Nephron (organoid): ENCODE data around the gene FGF1.

ENCODE experiments used
- H3K27ac Mint-ChIP-seq, 3 experiments: 2 replicates each; pipeline ENCODE4 v1.8.0; 2020; ENCODE audit warnings: mixed read lengths in 3 of 3, mild to moderate bottlenecking in 2 of 3, moderate library complexity in 1 of 3
- H3K27me3 Mint-ChIP-seq: 2 replicates; pipeline ENCODE4 v1.8.0; 2021; ENCODE audit warnings: low read depth, mild to moderate bottlenecking, moderate library complexity, mixed read lengths
- H3K36me3 Mint-ChIP-seq: 2 replicates; pipeline ENCODE4 v1.8.0; 2020; ENCODE audit warnings: low read depth, mixed read lengths
- H3K4me1 Mint-ChIP-seq: 2 replicates; pipeline ENCODE4 v1.8.0; 2020; ENCODE audit warnings: mixed read lengths
- H3K4me3 Mint-ChIP-seq, 3 experiments: 2 replicates each; pipeline ENCODE4 v1.8.0; 2020; ENCODE audit warnings: mild to moderate bottlenecking in 3 of 3, mixed read lengths in 3 of 3, moderate library complexity in 2 of 3
- H3K9me3 Mint-ChIP-seq: 2 replicates; pipeline ENCODE4 v1.8.0; 2020; ENCODE audit warnings: mixed read lengths
- TF ChIP-seq, protein P1 (sequence below), 3 experiments: fragments of 200-600 bp; sonication (generic); IDR thresholded peaks; one replicate each; pipeline ENCODE4 v1.5.0; 2021; ENCODE audit warnings: antibody characterized with exemption in 3 of 3; ENCODE audit not compliant: unreplicated experiment in 3 of 3

Gene FGF1

DNA sequence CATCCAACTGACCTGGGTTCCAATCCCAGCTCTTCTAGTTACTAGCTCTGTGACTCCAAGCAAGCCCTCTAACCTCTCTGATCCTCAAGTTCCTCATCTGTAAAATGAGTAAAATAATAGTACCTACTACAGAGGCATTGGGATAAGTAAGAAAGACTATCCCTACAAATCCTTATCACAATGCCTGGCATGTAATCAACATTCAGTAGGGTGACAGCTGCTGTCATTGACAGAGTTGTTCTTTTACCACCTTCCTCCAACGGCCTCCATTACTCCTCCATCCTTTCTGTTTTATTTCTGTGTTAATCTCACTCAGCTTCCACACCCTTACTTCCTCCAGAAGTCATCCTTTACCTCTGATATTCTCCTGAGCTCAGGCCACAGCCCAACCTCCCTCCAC lies 40.4 kb downstream of the FGF1 start:
- H3K36me3 Mint-ChIP-seq, result no peaks in the 10 kb centered on the region
- peak overlapping the region in 1 of 3 experiments; percentile 4 for H3K4me3 Mint-ChIP-seq
- TF ChIP-seq, protein P1, sequence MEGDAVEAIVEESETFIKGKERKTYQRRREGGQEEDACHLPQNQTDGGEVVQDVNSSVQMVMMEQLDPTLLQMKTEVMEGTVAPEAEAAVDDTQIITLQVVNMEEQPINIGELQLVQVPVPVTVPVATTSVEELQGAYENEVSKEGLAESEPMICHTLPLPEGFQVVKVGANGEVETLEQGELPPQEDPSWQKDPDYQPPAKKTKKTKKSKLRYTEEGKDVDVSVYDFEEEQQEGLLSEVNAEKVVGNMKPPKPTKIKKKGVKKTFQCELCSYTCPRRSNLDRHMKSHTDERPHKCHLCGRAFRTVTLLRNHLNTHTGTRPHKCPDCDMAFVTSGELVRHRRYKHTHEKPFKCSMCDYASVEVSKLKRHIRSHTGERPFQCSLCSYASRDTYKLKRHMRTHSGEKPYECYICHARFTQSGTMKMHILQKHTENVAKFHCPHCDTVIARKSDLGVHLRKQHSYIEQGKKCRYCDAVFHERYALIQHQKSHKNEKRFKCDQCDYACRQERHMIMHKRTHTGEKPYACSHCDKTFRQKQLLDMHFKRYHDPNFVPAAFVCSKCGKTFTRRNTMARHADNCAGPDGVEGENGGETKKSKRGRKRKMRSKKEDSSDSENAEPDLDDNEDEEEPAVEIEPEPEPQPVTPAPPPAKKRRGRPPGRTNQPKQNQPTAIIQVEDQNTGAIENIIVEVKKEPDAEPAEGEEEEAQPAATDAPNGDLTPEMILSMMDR (IDR thresholded peaks at IDR 0.05; ENCODE audit: unreplicated experiment in 3 of 3), result no peak
- peak overlapping the region in 1 of 3 experiments; percentile 18 for H3K27ac Mint-ChIP-seq
- peaks cover 29% of the 10 kb centered on the region for H3K4me1 Mint-ChIP-seq
- H3K9me3 Mint-ChIP-seq, result no peaks in the 10 kb centered on the region
- no peaks in the 10 kb centered on the region for H3K27me3 Mint-ChIP-seq

DNA sequence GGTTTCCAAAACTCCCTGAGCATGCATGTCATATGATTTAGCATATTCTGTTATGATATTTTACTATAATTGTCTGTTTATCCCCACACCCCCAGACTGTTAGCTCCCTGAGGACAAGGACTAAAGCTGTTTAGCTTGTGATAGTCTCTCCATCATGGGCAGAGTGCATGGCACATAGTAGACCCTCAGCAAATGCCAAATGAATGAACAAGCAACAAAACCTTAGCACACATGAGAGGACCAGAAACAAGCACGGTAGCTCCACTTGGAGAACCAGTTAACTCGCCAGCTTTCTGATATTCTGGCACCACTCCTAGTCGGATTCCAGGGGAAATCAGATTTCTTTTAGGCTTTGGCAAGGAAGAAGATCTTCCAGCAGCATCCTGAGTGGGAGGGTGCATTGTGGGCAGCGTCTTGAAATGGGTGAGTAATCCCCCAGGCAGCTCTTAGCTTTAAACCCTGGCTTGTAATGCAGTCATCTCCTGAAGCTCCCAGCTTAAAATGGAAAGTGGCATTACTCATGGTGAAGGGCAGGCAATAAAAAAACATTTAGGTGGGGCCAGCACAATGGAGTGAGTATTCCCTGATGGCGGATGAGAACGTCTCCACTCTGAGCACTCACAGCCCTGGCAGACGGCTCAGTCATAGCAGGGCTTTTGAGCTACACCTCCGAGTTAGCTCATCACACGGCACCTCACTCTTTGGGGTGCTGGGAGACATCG lies 41.1 kb downstream of the FGF1 start:
- H3K9me3 Mint-ChIP-seq, result no peaks in the 10 kb centered on the region
- H3K27ac Mint-ChIP-seq, result peak overlapping the region; percentile 16 to 24 (median 18)
- H3K4me3 Mint-ChIP-seq, result no peak overlapping the region
- TF ChIP-seq, protein P1 (IDR thresholded peaks at IDR 0.05; ENCODE audit: unreplicated experiment in 3 of 3), result no peak
- H3K27me3 Mint-ChIP-seq, result no peaks in the 10 kb centered on the region
- no peaks in the 10 kb centered on the region for H3K36me3 Mint-ChIP-seq
- peaks cover 29% of the 10 kb centered on the region for H3K4me1 Mint-ChIP-seq

DNA sequence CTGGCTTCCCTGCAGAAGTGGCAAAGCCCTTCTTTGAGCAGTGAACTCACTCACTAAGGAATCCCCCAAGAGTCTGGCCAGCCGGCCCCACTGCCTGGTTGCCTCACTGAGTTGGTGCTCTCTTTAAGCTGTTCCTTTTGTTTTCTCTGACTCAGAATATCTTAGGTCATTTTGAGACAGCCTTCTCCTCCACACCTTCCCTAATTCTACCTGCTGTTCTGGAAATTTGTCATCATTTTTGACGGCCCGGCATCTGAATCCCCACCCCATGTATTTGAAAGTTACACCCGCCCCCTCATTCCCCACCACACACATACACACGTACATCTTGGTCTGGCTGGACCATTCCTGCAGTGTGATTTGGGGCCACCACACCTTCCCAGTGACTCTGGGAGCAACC lies 41.8 kb downstream of the FGF1 start:
- Mint-ChIP-seq H3K27ac (peak overlapping the region; percentile 16 to 24 (median 18)), H3K4me3 (no peak overlapping the region), H3K4me1 (peaks cover 29% of the 10 kb centered on the region), H3K27me3 (no peaks in the 10 kb centered on the region), H3K36me3 (no peaks in the 10 kb centered on the region), H3K9me3 (no peaks in the 10 kb centered on the region)
- TF ChIP-seq, protein P1 (IDR thresholded peaks at IDR 0.05; ENCODE audit: unreplicated experiment in 3 of 3), result no peak

DNA sequence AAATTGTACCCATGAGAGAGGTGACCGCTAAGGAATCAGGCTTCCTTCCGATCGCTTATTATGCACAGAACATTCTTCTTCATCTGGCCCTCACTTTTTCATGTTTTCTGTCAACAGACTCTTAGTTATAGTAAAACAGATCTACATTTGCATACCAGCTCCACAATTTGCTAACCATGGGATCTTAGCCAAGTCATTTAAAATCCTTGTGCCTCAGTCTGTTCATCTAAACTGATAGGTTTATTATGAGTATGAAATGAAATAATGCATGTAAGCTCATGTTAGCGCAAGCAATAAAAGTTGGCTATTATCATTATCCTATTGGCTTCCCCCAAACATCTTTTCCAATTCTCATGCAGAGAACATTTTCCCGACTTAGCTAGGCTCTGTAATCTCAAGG lies 42.3 kb downstream of the FGF1 start:
- no peak overlapping the region for H3K4me3 Mint-ChIP-seq
- H3K4me1 Mint-ChIP-seq, result peaks cover 29% of the 10 kb centered on the region
- TF ChIP-seq, protein P1 (IDR thresholded peaks at IDR 0.05; ENCODE audit: unreplicated experiment in 3 of 3), result no peak
- H3K36me3 Mint-ChIP-seq, result no peaks in the 10 kb centered on the region
- no peaks in the 10 kb centered on the region for H3K27me3 Mint-ChIP-seq
- H3K27ac Mint-ChIP-seq, result no peak overlapping the region
- H3K9me3 Mint-ChIP-seq, result no peaks in the 10 kb centered on the region

DNA sequence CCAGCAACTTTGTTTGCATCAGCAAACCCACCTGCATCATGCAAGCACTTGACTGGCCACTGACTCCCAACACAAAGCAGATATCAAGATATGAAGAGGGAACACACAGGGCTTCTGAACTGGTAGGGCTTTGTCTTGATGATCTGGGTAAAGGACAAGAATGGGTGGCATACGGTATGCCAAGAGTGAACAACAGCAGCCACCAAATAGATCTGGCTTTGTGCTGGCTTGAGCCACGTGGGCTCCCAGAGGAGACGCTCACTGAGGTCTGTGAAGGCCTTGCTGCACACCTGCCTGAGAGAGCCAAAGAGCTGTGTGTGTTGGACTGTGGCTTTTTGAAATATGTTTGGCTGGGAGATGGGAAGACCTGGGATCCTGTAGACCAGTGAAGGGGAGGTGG lies 43.5 kb downstream of the FGF1 start:
- H3K4me3 Mint-ChIP-seq, result no peak overlapping the region
- H3K27ac Mint-ChIP-seq, result no peak overlapping the region
- TF ChIP-seq, protein P1 (IDR thresholded peaks at IDR 0.05; ENCODE audit: unreplicated experiment in 3 of 3), result no peak
- no peaks in the 10 kb centered on the region for H3K27me3 Mint-ChIP-seq
- H3K4me1 Mint-ChIP-seq, result peaks cover 33% of the 10 kb centered on the region
- H3K9me3 Mint-ChIP-seq, result no peaks in the 10 kb centered on the region
- no peaks in the 10 kb centered on the region for H3K36me3 Mint-ChIP-seq

DNA sequence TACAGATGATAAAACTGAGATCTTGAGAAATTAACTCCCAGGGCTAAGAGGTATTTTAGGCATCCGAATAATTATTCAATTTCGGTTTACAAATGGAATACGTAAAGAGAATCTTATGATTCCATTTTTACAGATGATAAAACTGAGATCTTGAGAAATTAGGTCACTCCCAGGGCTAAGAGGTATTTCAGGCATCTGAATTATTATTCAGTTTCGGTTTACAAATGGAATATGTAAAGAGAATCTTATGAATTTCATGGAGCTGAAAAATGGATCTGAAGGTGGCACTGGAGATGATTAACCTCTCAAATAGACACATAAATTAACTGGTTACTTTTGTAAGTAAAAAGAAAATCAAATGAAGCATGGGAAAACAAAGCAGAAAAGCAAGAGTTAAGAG lies 44.2 kb downstream of the FGF1 start:
- Mint-ChIP-seq H3K4me3 (no peak overlapping the region), H3K36me3 (no peaks in the 10 kb centered on the region), H3K27ac (no peak overlapping the region), H3K27me3 (no peaks in the 10 kb centered on the region), H3K9me3 (no peaks in the 10 kb centered on the region), H3K4me1 (peaks cover 33% of the 10 kb centered on the region)
- TF ChIP-seq, protein P1 (IDR thresholded peaks at IDR 0.05; ENCODE audit: unreplicated experiment in 3 of 3), result no peak
